ENCODE data around the gene DCP1B.

DCP1B gene

DNA sequence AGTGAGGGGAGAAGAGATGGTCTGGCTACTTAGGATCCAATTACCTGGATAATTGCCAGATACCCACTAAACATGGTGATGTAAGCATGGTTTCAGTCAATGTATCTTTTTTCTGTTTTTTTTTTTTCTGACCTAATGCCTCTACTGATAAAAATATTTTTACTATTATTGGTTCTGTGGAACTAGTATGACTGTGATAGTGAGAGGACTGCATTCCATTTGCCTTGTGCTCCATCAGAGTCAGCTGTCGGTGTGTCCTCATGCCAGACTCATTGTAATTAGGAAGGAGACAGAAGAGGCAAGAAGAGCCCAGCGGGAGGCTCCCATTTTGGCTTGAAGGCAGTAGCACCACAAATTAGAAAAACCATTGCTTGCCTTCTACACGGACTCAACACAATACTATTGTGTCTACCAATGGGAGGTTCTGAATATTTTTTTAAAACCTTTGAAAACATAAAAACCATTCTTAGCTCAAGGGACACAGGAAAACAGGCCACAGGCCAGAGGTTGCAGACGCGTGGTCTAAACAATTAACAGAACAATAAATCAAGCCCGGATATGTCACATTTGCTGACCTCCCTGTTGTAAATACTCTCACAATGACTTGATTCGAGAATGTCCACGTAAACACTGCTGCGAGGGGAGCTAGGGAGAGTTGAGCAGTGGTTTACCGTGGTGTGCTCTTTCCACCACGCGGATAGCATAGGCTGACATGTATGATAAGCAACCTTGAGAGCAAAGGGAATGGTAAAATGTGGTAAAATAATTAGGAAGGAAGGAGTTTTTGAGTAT lies 13.5 kb upstream of the DCP1B start:
- no peak for DNase-seq (ENCODE audit: low spot score)

DNA sequence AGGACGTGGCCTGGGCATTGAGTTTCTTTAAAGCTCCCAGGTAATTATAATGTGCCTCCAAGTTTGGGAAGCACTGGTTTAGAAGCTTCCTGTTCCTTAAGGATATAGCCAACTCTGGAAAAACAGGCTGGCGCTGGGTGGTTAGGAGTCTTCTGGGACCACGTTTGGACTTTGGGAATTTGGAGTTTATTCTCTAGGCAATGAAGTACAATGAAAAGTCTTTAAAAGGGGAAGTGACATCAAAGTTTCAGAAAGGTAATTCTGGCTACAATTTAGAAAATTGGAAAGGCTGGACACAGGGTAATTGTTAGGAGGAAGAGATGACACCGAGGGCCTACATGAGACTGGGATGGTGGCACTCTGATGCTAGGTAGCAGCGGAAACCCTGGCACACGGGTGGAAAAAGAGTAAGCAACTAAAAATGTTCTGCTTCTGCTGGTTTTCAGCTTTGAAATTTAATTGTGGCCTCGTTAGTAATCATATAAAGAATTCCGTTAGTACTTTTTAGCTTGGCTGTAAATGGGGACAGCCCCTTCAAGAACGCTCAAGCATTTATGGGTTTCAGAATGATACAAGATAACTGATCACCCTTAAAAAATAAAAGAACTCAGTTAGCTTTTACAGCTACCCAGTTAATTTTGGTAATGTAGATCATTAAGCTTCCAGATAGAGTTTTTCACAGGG lies 12.7 kb upstream of the DCP1B start:
- DNase-seq (ENCODE audit: low spot score) = no peak

DNA sequence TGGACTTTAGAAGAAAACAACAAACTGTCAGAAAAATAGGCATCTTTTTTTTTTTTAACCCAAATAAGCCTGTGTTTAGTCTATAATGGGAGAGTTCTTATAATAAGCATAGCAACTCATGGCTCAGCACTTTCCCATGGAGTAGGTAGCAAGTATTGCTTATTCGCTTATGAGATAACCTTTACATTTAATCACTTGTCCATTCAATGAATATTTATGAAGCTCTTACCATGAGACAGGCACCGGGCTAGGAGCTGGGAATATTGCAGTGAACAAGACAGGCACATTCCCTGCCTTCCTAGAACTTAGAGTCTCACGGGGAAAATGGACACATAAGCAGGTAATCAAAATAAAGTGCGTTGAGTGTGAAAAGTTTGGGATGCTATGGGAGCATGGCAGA lies 10.0 kb upstream of the DCP1B start:
- DNase-seq (ENCODE audit: low spot score) = no peak

DNA sequence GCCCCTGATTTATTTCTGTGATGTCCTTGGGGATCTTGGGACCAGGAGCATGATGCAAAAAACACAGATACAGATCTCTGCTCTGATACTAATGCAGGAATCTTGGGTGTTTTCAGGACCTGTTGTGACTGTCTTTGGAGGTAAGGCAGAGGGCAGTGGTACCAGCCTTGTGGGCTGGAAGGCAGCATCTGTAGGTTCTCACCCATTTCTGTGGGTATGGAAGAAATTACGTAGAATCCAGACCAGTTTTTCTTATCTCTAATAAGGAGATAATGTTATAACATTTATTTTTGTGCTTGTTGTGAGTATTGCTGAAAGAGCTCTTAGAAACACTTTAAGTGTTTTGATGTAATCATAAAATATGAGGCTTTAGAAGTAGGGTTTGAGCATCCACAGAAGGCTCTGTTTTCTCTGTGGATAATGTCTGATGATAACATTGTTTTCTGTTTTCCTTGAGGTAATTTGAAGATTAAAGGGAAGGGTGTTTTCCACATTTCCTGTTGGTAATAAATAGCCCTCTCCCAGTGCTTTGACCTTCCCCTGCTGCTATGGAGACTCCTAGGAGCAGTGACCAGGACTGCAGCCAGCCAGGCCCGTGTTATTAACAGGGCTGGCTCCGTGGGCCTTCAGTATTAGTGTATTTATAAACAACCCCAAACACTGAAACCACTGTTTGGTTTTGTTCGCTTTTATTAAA lies 9.4 kb upstream of the DCP1B start:
- DNase-seq (ENCODE audit: low spot score) = peak; percentile 41

DNA sequence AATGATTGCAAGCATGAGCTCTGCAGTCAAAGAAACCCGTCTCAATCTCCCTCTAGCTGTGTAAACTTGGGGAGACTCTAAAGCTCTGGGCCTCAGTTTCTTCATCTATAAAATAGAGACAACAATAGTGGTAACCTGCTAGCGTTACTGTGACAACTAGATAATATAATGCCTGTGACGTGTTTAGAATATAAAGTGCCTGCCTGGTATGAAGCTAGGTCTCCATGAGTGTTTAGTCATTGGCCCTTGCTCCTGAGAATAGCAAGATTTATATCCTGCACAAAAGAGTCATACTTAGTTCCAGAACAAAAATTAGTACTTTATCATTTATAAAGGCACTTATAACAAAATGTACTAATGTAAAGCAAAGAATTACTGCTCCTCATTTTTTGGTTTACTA lies 8.8 kb upstream of the DCP1B start:
- DNase-seq (ENCODE audit: low spot score) = no peak

DNA sequence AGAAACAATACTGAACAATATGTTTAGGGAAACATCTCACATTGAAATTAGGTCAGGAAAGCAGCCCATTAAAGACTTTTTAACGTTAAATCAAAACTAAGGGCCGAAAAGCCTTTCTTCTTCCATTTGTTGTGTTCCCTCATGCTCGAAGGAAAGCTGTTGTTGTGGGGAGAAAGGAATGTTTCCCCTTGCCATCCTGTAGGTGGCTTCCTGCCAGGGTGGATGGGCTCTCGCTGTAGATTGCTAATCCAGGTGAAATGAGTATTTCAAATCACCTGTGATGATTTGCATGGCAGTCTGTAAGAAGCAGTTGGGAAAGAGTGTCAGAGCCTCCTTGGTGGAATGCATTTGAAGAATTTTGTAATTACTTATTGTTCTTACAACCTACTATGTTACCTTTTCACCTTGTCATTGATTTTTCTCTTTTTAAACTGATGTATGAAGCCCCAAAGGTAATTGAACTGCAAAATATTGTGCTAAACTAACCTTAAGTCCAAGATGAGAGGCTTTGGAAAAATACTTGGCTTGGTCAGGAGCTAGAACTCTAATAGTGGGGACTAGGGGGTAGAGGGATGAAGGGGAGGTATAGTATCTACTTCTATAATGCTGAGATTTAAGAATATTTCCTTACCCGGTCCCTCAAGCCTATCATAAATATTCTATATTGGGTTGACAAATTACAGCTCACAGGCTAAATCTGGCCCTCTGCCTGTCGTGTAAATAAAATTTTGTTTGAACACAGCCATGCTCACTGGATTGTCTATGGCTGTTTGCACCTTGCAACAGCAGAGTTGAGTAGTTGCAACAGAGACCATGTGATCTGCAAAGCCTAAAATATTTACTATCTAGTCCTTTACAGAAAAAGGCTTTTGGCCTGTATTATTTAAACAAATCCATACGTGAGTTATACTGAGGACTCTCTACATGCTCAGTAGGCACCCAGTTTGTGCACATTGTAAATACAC lies 7.7 kb upstream of the DCP1B start:
- no peak for DNase-seq (ENCODE audit: low spot score)

DNA sequence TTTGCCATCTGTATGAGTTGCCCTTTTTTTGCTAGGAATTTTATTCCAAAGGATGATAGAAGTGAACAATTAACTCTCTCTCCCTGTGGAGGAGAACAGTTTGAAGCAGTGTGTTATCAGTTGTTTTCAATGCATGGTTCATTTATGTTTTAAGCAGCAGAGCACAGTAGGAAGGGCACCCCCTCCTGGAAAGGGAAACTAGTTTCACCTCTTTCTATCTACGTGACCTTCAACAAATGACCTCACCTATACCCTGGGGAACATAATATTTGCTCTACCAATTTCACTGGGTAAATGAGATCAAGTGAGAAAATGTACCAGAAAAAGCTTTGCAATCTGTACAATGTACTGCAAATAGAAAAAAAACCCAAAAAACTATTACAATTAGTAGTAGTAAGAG lies 5.4 kb upstream of the DCP1B start:
- DNase-seq (ENCODE audit: low spot score) = no peak

DNA sequence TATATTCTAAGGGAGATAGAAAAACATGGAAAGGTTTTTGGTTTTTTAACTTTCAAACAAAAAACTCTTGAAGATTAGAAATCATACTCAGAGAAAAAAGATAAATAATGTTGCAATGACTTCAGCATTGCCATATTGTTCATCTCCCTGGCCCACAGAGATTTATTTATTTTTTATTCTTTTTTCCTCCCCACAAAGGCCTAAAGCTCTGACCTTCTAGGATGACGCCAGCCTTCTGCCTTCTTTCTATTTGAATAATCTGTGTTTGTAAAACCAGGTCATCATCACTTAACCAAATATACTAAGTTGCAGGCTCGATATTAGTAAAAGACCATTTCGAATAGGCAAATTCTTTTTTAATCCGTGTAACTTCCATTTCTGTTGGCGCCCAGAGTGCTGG lies 4.4 kb upstream of the DCP1B start:
- DNase-seq (ENCODE audit: low spot score) = no peak

DNA sequence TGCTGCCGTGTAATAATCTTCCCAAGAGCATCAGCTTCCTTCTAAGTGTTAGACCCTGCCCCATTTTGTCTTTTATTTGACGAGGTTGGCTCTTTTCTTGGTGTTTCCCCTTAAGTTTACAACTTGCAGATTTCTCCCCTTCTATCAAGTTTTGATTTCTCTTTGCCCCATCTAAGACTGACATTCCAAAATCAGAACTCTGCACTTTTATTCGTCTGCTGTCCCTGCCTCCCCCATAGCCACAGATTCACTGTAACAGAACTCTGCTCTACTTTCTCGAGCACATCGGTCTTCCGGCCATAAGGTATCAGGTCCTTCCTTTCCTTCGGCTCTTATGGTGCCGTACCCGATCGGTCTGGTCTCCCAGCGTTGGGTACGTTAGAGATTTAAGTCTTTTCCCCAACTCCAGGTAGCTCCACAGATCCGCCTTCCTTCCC lies 563 bp downstream of the DCP1B start:
- DNase-seq (ENCODE audit: low spot score) = no peak

DNA sequence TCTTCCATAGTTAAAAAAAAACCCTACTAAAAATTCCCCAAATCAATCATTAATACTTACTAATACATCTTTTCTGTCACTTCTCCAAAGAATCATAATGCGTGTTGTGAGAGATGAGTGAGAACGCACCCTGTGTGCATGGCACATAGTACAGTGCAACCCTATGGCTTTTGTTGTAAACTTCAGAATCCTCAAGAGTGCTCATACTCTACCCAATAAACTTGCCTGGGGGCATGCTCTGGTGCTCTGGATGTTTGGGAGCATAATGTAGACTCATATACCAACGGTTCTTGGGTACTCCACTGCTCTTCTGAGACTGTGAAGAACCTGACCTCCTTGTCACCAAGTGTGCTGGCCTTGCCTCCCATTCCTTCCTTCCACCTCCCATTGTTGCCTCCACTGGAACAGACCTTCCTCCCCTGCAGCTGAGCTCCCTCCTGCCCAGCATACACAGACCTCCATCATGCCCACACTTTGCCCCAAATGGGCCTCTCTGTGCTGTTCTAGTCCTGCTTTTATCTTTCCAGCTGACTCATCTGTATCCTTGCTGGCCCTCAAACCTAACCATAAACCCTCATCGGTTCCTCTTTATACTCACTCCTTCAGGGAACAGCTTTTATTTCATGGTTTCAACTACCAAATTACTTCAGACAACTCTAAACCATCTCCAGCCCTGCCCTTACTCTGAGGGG lies 8.9 kb downstream of the DCP1B start:
- no peak for DNase-seq (ENCODE audit: low spot score)

DNA sequence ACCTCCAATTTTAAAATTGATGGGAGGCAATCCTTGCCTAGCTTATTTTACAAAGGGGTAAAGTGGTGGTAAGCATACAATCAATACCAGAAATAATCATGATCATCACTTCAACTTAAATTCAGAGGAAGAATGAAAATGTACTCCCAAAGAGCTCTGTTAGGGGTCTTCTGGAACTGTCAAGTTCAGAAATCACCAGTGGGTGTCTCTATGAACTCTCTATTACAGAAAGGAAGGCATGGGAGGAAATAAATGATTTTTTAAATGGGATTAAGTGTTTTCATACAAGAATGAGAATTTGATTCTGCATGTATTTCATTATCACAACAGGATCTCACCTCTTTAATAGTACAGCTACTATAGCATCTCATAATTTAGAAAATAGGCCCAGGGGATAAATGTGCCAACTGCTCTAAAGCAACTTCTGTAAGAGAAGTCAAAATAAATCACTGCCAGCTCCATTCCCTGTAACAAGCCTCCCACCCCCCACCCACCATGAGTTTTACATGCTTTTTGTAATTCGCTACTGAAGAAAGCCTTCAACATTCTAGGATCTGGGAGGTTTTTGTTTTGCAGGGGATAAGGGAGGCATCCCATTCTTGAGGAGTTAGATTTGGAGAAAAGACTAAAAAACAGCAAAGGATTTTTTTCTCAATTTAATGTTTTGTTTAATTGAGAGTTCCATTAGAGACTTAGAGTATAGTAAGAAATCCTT lies 9.7 kb downstream of the DCP1B start:
- no peak for DNase-seq (ENCODE audit: low spot score)

DNA sequence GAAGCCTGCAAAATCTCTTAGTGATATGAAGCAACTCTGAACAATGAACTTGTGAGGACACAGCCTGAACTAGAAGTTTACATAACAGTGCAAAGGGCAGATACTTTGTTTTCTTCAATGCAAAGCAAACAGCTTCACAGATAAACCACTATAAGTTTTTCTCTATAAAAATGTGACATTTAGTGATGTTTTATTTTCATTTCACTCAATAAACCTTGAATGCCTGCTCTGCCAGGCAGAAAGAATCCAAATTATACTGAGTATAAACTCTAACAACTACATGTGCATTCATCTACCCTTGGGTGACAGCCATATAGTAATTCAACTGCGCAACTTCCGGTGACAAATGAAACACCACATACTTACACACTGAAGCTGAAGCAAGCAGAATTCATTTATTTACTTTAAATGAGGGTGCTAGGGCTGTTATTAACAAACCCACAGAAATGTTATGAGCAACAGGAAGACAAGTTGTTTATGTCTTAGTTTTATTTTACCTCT lies 10.3 kb downstream of the DCP1B start:
- no peak for DNase-seq (ENCODE audit: low spot score)

DNA sequence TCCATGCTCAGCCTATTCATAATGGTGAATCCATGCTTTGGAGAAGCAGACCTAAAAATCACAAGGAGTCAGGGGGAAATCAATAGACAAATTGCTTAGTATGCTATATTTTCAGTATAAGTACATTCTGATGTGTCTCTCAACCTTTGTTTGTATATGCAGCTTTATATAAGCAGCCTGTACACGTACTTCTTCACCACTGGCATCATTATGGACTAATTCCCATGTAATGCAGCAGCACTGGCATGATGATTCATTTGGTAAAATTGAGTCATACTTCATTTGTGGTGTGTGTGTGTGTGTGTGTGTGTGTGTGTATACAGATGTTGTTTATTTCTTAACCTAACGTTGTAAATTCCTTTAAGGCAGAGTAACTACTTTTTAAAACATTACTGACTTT lies 10.9 kb downstream of the DCP1B start:
- no peak for DNase-seq (ENCODE audit: low spot score)

DNA sequence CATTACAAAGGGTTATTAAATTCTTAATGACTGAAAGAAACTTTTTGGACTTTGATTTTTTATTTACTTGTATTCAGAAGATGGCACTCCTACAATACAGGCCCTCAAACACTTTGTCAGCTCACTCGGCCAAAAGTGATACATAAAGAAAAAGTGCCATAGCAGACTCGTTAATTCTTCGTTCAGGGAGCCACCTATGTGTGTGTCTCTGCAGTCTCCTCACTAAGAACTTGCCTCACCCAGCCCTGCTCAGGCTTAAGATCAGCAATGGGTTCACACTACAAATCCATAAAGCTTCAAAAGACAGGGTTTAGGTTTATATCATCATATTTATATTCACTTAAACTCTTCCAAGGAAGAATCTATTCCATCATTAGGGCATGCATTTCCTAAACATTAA lies 11.5 kb downstream of the DCP1B start:
- DNase-seq (ENCODE audit: low spot score) = no peak

DNA sequence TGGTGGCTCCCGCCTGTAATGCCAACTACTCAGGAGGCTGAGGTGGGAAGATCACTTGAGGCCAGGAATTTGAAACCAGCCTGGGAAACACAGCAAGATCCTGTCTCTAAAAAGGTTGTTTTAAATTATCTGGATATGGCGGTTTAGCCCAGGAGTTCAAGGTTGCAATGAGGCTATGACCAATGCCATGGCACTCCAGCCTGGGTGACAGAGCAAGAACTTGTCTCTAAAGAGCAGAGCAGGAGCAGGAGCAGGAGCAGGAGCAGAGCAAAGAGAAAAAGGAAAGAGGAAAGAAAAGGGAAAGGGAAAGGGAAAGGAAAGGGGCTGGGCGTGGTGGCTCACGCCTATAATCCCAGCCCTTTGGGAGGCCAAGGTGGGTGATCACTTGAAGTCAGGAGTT lies 15.1 kb downstream of the DCP1B start:
- DNase-seq (ENCODE audit: low spot score) = no peak

DNA sequence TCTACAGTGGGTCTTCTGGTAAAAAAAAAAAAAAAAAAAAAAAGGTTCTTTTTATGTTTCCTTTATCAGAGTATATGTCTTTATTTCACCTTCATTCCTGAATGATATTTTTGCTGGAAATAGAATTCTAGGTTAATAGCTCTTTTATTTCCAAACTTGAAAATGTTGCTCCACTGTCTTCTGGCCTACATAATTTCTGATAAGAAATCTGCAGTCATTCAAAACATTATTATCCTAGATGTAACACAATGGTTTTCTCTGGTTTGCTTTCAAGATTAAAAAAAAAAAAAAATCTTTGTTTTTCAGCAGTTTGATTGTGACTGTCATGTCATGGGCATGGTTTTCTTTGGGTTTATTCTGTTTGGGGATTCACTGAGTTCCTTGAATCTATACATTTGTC lies 19.5 kb downstream of the DCP1B start:
- no peak for DNase-seq (ENCODE audit: low spot score)

DNA sequence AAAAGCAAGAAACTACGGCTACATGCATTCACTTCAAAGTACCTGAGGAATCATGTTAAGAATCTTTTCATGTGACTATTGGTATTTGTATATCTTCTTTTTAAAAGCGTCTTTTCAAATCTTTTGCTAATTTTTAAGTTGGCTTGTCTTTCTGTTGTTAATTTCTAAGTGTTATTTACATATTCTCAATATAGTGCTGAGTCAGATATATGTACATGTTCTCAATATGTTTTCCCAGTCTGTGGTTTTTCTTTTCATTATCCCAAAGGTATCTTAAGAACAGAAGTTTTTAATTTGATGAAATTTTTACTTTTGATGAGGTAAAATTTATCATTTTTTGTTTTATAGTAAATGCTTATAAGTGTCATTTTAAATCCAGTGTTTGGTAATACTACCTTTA lies 24.0 kb downstream of the DCP1B start:
- no peak for DNase-seq (ENCODE audit: low spot score)

DNA sequence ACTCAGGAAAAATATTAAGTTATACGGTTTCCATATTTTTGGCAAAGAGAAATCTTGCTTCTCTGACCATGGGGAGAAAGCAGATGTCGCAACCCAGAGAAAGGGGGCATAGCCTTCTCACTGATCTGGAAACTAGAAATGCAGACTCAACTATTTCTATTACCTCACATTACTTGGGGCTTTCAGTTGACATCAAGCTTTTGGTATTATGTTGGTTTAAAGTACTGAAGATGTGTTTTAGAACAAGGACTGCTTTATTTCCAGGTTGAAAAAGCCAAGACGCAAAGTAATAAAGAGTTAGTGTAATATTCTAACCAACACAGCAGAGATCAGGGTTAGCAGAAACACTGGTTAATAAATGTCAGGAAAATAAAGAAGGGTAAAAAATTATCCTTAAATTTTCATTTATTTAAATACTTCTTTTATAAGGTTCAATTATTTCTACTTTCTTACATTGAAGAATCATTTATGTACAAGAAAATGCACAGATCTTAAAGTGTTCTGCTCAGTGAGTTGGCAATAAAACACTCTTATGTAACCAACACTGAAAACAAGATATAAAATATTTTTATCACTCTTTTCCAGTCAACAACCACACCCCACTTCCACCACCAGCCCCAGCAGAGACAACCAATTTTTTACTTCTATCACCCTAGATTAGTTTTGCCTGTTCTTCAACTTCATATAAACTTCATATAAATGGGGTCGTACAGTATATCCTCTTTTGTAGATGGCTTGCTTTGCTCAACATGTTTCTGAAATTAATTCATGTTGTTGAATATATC lies 26.0 kb downstream of the DCP1B start:
- no peak for DNase-seq (ENCODE audit: low spot score)

DNA sequence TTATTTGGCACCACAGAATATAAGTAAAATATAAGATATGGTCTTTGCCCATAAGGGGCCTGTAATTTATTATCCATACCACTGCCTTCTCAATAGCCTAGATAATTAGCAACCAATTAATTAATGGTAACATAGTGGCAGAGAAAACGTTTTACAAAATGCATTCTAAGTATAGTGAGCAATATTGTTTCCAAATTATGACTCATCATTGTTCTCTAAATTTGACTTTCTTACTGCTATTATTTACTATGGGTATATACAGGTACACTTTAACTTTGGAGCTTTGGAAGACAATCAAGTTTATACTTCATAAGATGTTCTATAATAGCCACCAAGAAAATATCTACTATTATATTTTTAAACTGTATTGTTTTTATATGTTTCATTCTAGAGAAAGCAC lies 26.7 kb downstream of the DCP1B start:
- no peak for DNase-seq (ENCODE audit: low spot score)

DNA sequence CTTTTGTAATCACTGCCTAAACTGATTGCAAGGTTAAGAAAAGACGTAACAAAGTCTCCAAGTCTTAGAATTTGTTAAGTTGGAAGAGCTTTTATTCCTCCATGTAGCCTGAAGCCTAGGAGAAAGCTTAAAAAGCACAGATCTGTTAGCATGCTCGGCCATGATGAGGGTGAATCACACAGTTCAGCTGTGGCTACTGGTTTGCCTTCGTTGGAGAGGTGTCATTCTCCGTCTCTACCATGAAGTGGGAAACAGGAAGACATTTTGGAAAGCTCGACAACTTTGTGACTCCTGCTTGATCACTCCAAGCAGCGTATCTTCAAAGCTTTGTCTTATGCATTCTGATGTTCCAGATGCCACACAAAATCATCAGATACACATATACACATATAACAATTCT lies 27.1 kb downstream of the DCP1B start:
- DNase-seq (ENCODE audit: low spot score) = no peak

Data from globus pallidus (tissue), 1 donor.